ENCODE data around the gene NACC2.

DNA sequence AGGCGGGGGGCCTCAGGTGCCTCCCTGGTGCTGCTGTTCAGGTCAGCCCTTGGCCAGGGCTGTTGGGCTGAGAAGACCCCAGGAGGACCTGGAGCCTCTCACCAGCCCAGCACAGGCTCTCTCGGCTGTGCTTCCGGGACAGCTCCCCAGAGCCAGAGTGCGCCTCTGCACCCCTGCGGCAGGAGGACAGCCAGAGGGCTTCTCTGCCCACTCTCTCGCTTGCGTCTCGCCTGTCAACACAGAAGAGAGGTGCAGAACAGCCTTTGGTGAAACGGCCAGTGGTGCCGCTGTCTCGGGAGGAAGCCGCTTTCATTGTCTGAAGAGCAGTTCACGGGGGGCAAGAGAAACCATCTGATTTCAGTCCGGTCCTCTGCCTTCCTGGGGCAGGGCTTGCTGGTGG lies 3.8 kb upstream of the NACC2 start:
- TF ChIP-seq POLR2AphosphoS5 (IDR thresholded peaks at IDR 0.05) (no peak), POLR2A (IDR thresholded peaks at IDR 0.05; ENCODE audit: low read depth) (no peak)
- TF ChIP-seq, protein P1, sequence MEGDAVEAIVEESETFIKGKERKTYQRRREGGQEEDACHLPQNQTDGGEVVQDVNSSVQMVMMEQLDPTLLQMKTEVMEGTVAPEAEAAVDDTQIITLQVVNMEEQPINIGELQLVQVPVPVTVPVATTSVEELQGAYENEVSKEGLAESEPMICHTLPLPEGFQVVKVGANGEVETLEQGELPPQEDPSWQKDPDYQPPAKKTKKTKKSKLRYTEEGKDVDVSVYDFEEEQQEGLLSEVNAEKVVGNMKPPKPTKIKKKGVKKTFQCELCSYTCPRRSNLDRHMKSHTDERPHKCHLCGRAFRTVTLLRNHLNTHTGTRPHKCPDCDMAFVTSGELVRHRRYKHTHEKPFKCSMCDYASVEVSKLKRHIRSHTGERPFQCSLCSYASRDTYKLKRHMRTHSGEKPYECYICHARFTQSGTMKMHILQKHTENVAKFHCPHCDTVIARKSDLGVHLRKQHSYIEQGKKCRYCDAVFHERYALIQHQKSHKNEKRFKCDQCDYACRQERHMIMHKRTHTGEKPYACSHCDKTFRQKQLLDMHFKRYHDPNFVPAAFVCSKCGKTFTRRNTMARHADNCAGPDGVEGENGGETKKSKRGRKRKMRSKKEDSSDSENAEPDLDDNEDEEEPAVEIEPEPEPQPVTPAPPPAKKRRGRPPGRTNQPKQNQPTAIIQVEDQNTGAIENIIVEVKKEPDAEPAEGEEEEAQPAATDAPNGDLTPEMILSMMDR (IDR thresholded peaks at IDR 0.05), result no peak

Measured in esophagus muscularis mucosa (tissue), 3 donors.